ENCODE results near the gene SMIM36.
"Not testable (repeated sequence)": the region's sequence is repeated elsewhere in the genome, so short reads cannot be mapped to it uniquely, and the experiment has no call there.

The SMIM36 gene

DNA sequence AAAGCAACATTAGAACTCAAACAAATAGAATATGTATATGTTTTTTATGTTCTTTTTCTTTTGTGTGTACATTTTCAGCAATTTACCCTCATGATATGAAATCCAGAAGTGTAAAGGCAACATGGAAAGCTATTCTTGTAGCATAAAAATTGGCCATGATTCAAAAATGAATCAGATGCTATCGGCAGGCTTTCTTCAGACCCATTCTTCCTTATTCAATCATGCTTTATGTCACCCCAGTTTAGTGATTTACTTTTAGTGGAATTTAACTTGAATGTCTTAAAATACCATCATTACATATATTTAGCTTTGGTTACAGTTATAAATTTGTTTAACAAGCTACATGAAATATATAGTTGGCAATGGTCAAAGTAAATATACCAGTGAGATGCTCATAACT, 21.4 kb upstream of the SMIM36 start:
- H3K9me3 ChIP-seq (ENCODE audit: control insufficient read depth, low read length): no peaks in the 10 kb centered on the region
- H3K27ac ChIP-seq (ENCODE audit: insufficient read depth, low read length, poor library complexity, severe bottlenecking): no peak overlapping the region
- H3K27me3 ChIP-seq (replicated peaks; ENCODE audit: control insufficient read depth, insufficient read depth, low read length, poor library complexity, severe bottlenecking): no peaks in the 10 kb centered on the region
- H3K4me1 ChIP-seq (ENCODE audit: control insufficient read depth, insufficient read depth, low read length, poor library complexity, severe bottlenecking): no peaks in the 10 kb centered on the region
- H3K36me3 ChIP-seq (ENCODE audit: control insufficient read depth, insufficient read depth, low read length): no peaks in the 10 kb centered on the region
- no peak overlapping the region for H3K4me3 ChIP-seq (ENCODE audit: insufficient read depth, low read depth, low read length, poor library complexity, severe bottlenecking)
- DNase-seq: no peak

DNA sequence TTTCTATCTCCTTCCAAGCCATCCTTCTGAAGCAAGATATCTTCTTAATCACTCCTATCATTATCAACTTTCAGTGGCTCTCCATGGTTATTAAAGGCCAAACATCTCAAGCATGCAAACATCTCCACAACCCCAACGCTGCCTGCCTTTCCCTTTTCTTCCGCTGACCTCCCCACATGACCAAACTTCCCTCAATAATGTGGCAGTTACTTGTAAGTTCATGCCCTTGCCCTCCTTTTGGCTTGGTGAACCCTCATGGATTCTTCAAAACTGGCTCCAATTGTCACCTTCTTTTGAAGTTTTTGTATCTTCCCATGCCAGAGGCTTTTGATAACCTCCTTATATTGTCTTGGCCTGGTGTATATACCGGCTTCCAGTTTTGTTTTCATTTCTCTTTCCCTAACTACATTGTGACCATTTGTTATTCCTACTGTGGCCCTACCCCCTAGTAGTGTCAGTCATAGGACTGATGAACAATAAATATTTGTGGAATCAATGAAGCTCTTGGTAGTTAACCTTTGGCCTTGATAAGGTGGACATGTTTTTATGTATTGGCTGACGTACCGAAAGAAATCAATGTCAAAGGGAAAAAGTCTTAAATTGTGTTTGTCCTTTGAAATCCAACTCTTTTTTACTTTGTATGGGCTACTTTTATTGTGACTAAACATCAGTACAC, 19.9 kb upstream of the SMIM36 start:
- no peaks in the 10 kb centered on the region for H3K36me3 ChIP-seq (ENCODE audit: control insufficient read depth, insufficient read depth, low read length)
- H3K27me3 ChIP-seq (replicated peaks; ENCODE audit: control insufficient read depth, insufficient read depth, low read length, poor library complexity, severe bottlenecking): no peaks in the 10 kb centered on the region
- no peaks in the 10 kb centered on the region for H3K4me1 ChIP-seq (ENCODE audit: control insufficient read depth, insufficient read depth, low read length, poor library complexity, severe bottlenecking)
- H3K9me3 ChIP-seq (ENCODE audit: control insufficient read depth, low read length): no peaks in the 10 kb centered on the region
- no peak for DNase-seq
- no peak overlapping the region for H3K4me3 ChIP-seq (ENCODE audit: insufficient read depth, low read depth, low read length, poor library complexity, severe bottlenecking)
- no peak overlapping the region for H3K27ac ChIP-seq (ENCODE audit: insufficient read depth, low read length, poor library complexity, severe bottlenecking)

- DNase-seq: no peak
- H3K27ac ChIP-seq (ENCODE audit: insufficient read depth, low read length, poor library complexity, severe bottlenecking): no peak overlapping the region
- H3K36me3 ChIP-seq (ENCODE audit: control insufficient read depth, insufficient read depth, low read length): no peaks in the 10 kb centered on the region
- H3K4me3 ChIP-seq (ENCODE audit: insufficient read depth, low read depth, low read length, poor library complexity, severe bottlenecking): no peak overlapping the region
- no peaks in the 10 kb centered on the region for H3K4me1 ChIP-seq (ENCODE audit: control insufficient read depth, insufficient read depth, low read length, poor library complexity, severe bottlenecking)
- no peaks in the 10 kb centered on the region for H3K9me3 ChIP-seq (ENCODE audit: control insufficient read depth, low read length)
- H3K27me3 ChIP-seq (replicated peaks; ENCODE audit: control insufficient read depth, insufficient read depth, low read length, poor library complexity, severe bottlenecking): no peaks in the 10 kb centered on the region
Measured at GRCh38 chr17:55530064-55530463, 18.8 kb upstream of the SMIM36 start.

DNA sequence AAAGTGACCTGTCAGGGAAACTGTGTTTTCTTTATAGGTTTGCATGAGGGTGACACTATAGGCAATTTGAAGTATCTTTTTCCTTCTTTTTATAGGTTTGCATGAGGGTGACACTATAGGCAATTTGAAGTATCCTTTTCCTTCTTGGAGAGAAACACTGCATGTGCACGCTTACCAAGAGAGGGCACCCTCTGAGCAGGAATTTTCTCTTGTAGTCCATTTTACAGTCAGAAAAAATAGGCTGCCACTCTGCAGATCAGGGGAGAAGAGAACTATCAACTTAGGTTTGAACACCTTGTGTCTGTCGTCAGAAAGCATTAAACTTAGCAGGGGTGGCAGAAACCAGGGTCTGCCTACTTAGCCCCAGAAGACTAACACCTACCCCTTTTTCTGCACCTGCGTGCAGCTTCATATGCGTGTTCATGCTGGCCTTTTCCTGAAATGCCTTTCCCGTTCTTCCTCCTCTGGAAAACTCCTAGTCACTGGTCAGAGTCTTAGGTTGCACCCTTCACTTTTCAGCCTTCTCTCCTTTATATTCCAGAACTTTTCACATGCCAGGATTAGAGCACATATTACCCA, 16.4 kb upstream of the SMIM36 start:
- Histone ChIP-seq H3K4me3 (ENCODE audit: insufficient read depth, low read depth, low read length, poor library complexity, severe bottlenecking) (no peak overlapping the region), H3K9me3 (ENCODE audit: control insufficient read depth, low read length) (no peaks in the 10 kb centered on the region), H3K4me1 (ENCODE audit: control insufficient read depth, insufficient read depth, low read length, poor library complexity, severe bottlenecking) (no peaks in the 10 kb centered on the region), H3K36me3 (ENCODE audit: control insufficient read depth, insufficient read depth, low read length) (no peaks in the 10 kb centered on the region), H3K27ac (ENCODE audit: insufficient read depth, low read length, poor library complexity, severe bottlenecking) (no peak overlapping the region), H3K27me3 (replicated peaks; ENCODE audit: control insufficient read depth, insufficient read depth, low read length, poor library complexity, severe bottlenecking) (no peaks in the 10 kb centered on the region)
- DNase-seq: no peak

- Histone ChIP-seq H3K9me3 (ENCODE audit: control insufficient read depth, low read length) (no peaks in the 10 kb centered on the region), H3K27me3 (replicated peaks; ENCODE audit: control insufficient read depth, insufficient read depth, low read length, poor library complexity, severe bottlenecking) (no peaks in the 10 kb centered on the region)
Measured at GRCh38 chr17:55524440-55525220, 13.4 kb upstream of the SMIM36 start.

GRCh38 chr17:55523032-55523431, 11.8 kb upstream of the SMIM36 start:
- not testable (repeated sequence) for DNase-seq; H3K4me1 ChIP-seq (ENCODE audit: control insufficient read depth, insufficient read depth, low read length, poor library complexity, severe bottlenecking); H3K36me3 ChIP-seq (ENCODE audit: control insufficient read depth, insufficient read depth, low read length)

More at GRCh38 chr17:55524440-55525220, 13.4 kb upstream of the SMIM36 start:
- Histone ChIP-seq H3K4me1 (ENCODE audit: control insufficient read depth, insufficient read depth, low read length, poor library complexity, severe bottlenecking) (no peaks in the 10 kb centered on the region), H3K4me3 (ENCODE audit: insufficient read depth, low read depth, low read length, poor library complexity, severe bottlenecking) (no peak overlapping the region), H3K27ac (ENCODE audit: insufficient read depth, low read length, poor library complexity, severe bottlenecking) (no peak overlapping the region), H3K36me3 (ENCODE audit: control insufficient read depth, insufficient read depth, low read length) (no peaks in the 10 kb centered on the region)
- DNase-seq: no peak

DNA sequence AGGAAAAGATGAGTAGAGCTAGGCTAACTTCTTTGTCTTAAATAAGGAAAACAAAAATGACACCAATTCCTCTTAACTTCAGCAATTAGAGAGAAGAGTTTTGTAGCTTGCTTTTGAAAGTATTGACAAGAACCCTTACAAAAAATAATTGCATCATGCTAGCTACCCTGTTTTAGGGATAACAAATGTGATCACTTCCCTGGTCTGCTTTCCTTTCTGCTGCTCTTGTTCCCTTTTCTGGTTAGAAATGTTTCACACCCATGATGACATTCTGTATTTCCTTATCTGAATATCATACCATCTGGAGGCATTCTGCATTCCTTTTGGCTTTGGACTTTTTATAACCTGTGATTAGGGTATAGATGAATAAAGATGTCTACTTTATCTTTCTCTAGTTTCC, 9.9 kb upstream of the SMIM36 start:
- Histone ChIP-seq H3K4me3 (ENCODE audit: insufficient read depth, low read depth, low read length, poor library complexity, severe bottlenecking) (no peak overlapping the region), H3K4me1 (ENCODE audit: control insufficient read depth, insufficient read depth, low read length, poor library complexity, severe bottlenecking) (no peaks in the 10 kb centered on the region), H3K9me3 (ENCODE audit: control insufficient read depth, low read length) (no peaks in the 10 kb centered on the region), H3K36me3 (ENCODE audit: control insufficient read depth, insufficient read depth, low read length) (no peaks in the 10 kb centered on the region), H3K27me3 (replicated peaks; ENCODE audit: control insufficient read depth, insufficient read depth, low read length, poor library complexity, severe bottlenecking) (no peaks in the 10 kb centered on the region), H3K27ac (ENCODE audit: insufficient read depth, low read length, poor library complexity, severe bottlenecking) (no peak overlapping the region)
- no peak for DNase-seq

More at GRCh38 chr17:55523032-55523431, 11.8 kb upstream of the SMIM36 start:
- not testable (repeated sequence) for H3K9me3 ChIP-seq (ENCODE audit: control insufficient read depth, low read length); H3K27me3 ChIP-seq (replicated peaks; ENCODE audit: control insufficient read depth, insufficient read depth, low read length, poor library complexity, severe bottlenecking); H3K27ac ChIP-seq (ENCODE audit: insufficient read depth, low read length, poor library complexity, severe bottlenecking); H3K4me3 ChIP-seq (ENCODE audit: insufficient read depth, low read depth, low read length, poor library complexity, severe bottlenecking)

- no peak overlapping the region for H3K4me3 ChIP-seq (ENCODE audit: insufficient read depth, low read depth, low read length, poor library complexity, severe bottlenecking)
- H3K9me3 ChIP-seq (ENCODE audit: control insufficient read depth, low read length): no peaks in the 10 kb centered on the region
- no peaks in the 10 kb centered on the region for H3K36me3 ChIP-seq (ENCODE audit: control insufficient read depth, insufficient read depth, low read length)
- H3K27ac ChIP-seq (ENCODE audit: insufficient read depth, low read length, poor library complexity, severe bottlenecking): no peak overlapping the region
- H3K4me1 ChIP-seq (ENCODE audit: control insufficient read depth, insufficient read depth, low read length, poor library complexity, severe bottlenecking): no peaks in the 10 kb centered on the region
- no peaks in the 10 kb centered on the region for H3K27me3 ChIP-seq (replicated peaks; ENCODE audit: control insufficient read depth, insufficient read depth, low read length, poor library complexity, severe bottlenecking)
- DNase-seq: no peak
Measured at GRCh38 chr17:55520402-55520801, 9.2 kb upstream of the SMIM36 start.

GRCh38 chr17:55518510-55518909, 7.3 kb upstream of the SMIM36 start:
- Histone ChIP-seq H3K4me3 (ENCODE audit: insufficient read depth, low read depth, low read length, poor library complexity, severe bottlenecking) (no peak overlapping the region), H3K36me3 (ENCODE audit: control insufficient read depth, insufficient read depth, low read length) (no peaks in the 10 kb centered on the region)

More at GRCh38 chr17:55518510-55518909, 7.3 kb upstream of the SMIM36 start:
- peaks cover 5% of the 10 kb centered on the region for H3K4me1 ChIP-seq (ENCODE audit: control insufficient read depth, insufficient read depth, low read length, poor library complexity, severe bottlenecking)
- no peaks in the 10 kb centered on the region for H3K9me3 ChIP-seq (ENCODE audit: control insufficient read depth, low read length)
- H3K27me3 ChIP-seq (replicated peaks; ENCODE audit: control insufficient read depth, insufficient read depth, low read length, poor library complexity, severe bottlenecking): no peaks in the 10 kb centered on the region
- H3K27ac ChIP-seq (ENCODE audit: insufficient read depth, low read length, poor library complexity, severe bottlenecking): no peak overlapping the region
- no peak for DNase-seq

Data from effector memory CD4-positive, alpha-beta T cell (primary cell).